SK-N-SH treated with all-trans-retinoic acid at 6 μM for 48 hours (cell line): ENCODE data around the gene MACF1.
A peak's percentile ranks its signal among the peaks of the same experiment; 100 is the strongest.

Experiments
- ATAC-seq: fragments of 200-7000 bp; cut with Tn5 transposase; 3 replicates; pipeline ENCODE4 v1.9.1; 2020; ENCODE audit warnings: mild to moderate bottlenecking, moderate library complexity
- ARNTL ChIP-seq: fragments of 450-650 bp; formaldehyde crosslinking; IDR thresholded peaks from 2 replicates; pipeline ENCODE4 v1.5.0; 2020; ENCODE audit warnings: low read depth, mild to moderate bottlenecking, moderate library complexity, borderline replicate concordance
- BACH2 ChIP-seq: fragments of 250-450 bp; sonication (Bioruptor Pico); IDR thresholded peaks from 2 replicates; pipeline ENCODE4 v1.9.0; 2021; ENCODE audit warnings: mild to moderate bottlenecking, borderline replicate concordance
- CSDC2 ChIP-seq: fragments of 250-450 bp; sonication (Bioruptor Pico); IDR thresholded peaks from 2 replicates; pipeline ENCODE4 v1.5.0; 2020; ENCODE audit warnings: mild to moderate bottlenecking, moderate library complexity
- ESRRG ChIP-seq: fragments of 250-450 bp; sonication (Bioruptor Pico); IDR thresholded peaks from 2 replicates; pipeline ENCODE4 v1.6.1; 2021; ENCODE audit warnings: mild to moderate bottlenecking
- GLIS3 ChIP-seq: fragments of 250-450 bp; sonication (Bioruptor Pico); IDR thresholded peaks from 2 replicates; pipeline ENCODE4 v1.5.0; 2020; ENCODE audit warnings: mild to moderate bottlenecking, moderate library complexity
- OSR1 ChIP-seq: fragments of 250-450 bp; sonication (Bioruptor Pico); IDR thresholded peaks from 2 replicates; pipeline ENCODE4 v1.8.0; 2022; ENCODE audit warnings: moderate library complexity, mild to moderate bottlenecking, inconsistent platforms
- PPARA ChIP-seq: fragments of 250-450 bp; sonication (Bioruptor Pico); IDR thresholded peaks from 2 replicates; pipeline ENCODE4 v1.5.0; 2020; ENCODE audit warnings: mild to moderate bottlenecking, borderline replicate concordance
- RARB ChIP-seq: fragments of 250-450 bp; sonication (Bioruptor Pico); IDR thresholded peaks from 2 replicates; pipeline ENCODE4 v1.8.0; 2021; ENCODE audit warnings: mild to moderate bottlenecking, moderate library complexity
- SNAI2 ChIP-seq: fragments of 250-450 bp; sonication (Bioruptor Pico); IDR thresholded peaks from 2 replicates; pipeline ENCODE4 v1.5.0; 2020; ENCODE audit warnings: mild to moderate bottlenecking, moderate library complexity
- TOX ChIP-seq: fragments of 250-450 bp; sonication (Bioruptor Pico); IDR thresholded peaks from 2 replicates; pipeline ENCODE4 v1.8.0; 2021; ENCODE audit warnings: mild to moderate bottlenecking, moderate library complexity, borderline replicate concordance
- ZC3H10 ChIP-seq: fragments of 250-450 bp; sonication (Bioruptor Pico); IDR thresholded peaks from 2 replicates; pipeline ENCODE4 v1.5.1; 2021; ENCODE audit warnings: mild to moderate bottlenecking, moderate library complexity
- ZFP3 ChIP-seq: fragments of 250-450 bp; sonication (Bioruptor Pico); IDR thresholded peaks from 2 replicates; pipeline ENCODE4 v1.5.0; 2020; ENCODE audit warnings: mild to moderate bottlenecking, moderate library complexity
- ZFP30 ChIP-seq: fragments of 450-650 bp; formaldehyde crosslinking; IDR thresholded peaks from 2 replicates; pipeline ENCODE4 v1.5.0; 2022; ENCODE audit warnings: mild to moderate bottlenecking, moderate library complexity
- ZNF565 ChIP-seq: fragments of 450-650 bp; formaldehyde crosslinking; conservative IDR thresholded peaks from 2 replicates; pipeline ENCODE4 v1.5.0; 2020; ENCODE audit warnings: low read depth, mild to moderate bottlenecking, moderate library complexity
- ZNF70 ChIP-seq: fragments of 450-650 bp; formaldehyde crosslinking; IDR thresholded peaks from 2 replicates; pipeline ENCODE4 v1.5.0; 2020; ENCODE audit warnings: mild to moderate bottlenecking, moderate library complexity
- ZNF8 ChIP-seq: fragments of 450-650 bp; formaldehyde crosslinking; IDR thresholded peaks from 2 replicates; pipeline ENCODE4 v1.5.0; 2020; ENCODE audit warnings: mild to moderate bottlenecking, moderate library complexity
- TF ChIP-seq, protein P1 (sequence below): fragments of 250-450 bp; sonication (Bioruptor Pico); IDR thresholded peaks from 2 replicates; pipeline ENCODE4 v1.5.1; 2021; ENCODE audit warnings: mild to moderate bottlenecking, moderate library complexity
- TF ChIP-seq, protein P2 (sequence below): fragments of 250-450 bp; sonication (Bioruptor Pico); IDR thresholded peaks from 2 replicates; pipeline ENCODE4 v1.8.0; 2021; ENCODE audit warnings: low read depth, mild to moderate bottlenecking, moderate library complexity, borderline replicate concordance
- TF ChIP-seq, protein P3 (sequence below): fragments of 250-450 bp; sonication (Bioruptor Pico); IDR thresholded peaks from 2 replicates; pipeline ENCODE4 v1.5.1; 2020; ENCODE audit warnings: low read depth, mild to moderate bottlenecking, moderate library complexity
- TF ChIP-seq, protein P4 (sequence below): fragments of 250-450 bp; sonication (Bioruptor Pico); IDR thresholded peaks from 2 replicates; pipeline ENCODE4 v1.5.0; 2020; ENCODE audit warnings: mild to moderate bottlenecking, moderate library complexity

The MACF1 gene

DNA sequence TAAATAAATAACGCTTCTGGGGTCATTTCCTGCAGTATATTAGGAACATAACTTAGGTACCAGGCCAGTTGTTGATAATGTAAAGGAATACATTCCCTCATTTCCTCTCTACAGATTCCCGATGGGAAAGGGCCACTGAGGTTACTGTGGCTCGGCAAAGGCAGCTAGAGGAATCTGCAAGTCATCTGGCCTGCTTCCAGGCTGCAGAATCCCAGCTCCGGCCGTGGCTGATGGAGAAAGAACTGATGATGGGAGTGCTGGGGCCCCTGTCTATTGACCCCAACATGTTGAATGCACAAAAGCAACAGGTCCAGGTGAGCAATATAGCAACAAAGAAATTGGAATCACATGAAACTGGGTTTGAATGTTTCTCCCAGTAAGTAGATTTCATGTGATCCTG is 177.3 kb downstream of the MACF1 start (continued):
- TF ChIP-seq ZNF8 (CRISPR knock-in tag) (no peak), ZFP30 (CRISPR knock-in tag) (no peak), PPARA (CRISPR knock-in tag) (no peak), TOX (CRISPR knock-in tag) (no peak)

DNA sequence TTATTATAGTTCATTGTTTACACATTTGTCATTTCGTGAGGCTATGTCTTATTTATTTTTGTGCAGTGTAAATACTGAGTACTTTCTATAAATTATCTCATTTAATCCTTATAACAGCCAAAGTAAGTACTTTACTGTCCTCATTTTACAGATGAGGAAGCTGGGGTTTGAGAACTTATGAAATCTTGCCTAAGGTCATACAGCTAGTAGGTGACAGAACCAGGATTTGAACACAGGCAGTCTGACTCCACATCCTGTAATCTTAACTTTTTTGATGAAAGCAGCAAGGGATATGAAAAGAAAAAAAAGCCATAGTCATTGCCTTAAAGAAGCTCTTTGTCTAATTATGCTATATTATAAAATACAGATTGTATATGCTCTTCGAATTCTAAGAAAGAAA is 179.8 kb downstream of the MACF1 start:
- no peak for ATAC-seq
- TF ChIP-seq ZFP3 (CRISPR knock-in tag) (no peak), OSR1 (no peak), PPARA (CRISPR knock-in tag) (no peak), BACH2 (no peak), ZNF8 (CRISPR knock-in tag) (no peak), ZNF565 (CRISPR knock-in tag) (no peak), ESRRG (CRISPR knock-in tag) (no peak), ZFP30 (CRISPR knock-in tag) (no peak), ZNF70 (CRISPR knock-in tag) (no peak), ZC3H10 (no peak), GLIS3 (no peak)
- TF ChIP-seq, protein P1, sequence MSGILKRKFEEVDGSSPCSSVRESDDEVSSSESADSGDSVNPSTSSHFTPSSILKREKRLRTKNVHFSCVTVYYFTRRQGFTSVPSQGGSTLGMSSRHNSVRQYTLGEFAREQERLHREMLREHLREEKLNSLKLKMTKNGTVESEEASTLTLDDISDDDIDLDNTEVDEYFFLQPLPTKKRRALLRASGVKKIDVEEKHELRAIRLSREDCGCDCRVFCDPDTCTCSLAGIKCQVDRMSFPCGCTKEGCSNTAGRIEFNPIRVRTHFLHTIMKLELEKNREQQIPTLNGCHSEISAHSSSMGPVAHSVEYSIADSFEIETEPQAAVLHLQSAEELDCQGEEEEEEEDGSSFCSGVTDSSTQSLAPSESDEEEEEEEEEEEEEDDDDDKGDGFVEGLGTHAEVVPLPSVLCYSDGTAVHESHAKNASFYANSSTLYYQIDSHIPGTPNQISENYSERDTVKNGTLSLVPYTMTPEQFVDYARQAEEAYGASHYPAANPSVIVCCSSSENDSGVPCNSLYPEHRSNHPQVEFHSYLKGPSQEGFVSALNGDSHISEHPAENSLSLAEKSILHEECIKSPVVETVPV (CRISPR knock-in tag) = no peak
- TF ChIP-seq, protein P2, sequence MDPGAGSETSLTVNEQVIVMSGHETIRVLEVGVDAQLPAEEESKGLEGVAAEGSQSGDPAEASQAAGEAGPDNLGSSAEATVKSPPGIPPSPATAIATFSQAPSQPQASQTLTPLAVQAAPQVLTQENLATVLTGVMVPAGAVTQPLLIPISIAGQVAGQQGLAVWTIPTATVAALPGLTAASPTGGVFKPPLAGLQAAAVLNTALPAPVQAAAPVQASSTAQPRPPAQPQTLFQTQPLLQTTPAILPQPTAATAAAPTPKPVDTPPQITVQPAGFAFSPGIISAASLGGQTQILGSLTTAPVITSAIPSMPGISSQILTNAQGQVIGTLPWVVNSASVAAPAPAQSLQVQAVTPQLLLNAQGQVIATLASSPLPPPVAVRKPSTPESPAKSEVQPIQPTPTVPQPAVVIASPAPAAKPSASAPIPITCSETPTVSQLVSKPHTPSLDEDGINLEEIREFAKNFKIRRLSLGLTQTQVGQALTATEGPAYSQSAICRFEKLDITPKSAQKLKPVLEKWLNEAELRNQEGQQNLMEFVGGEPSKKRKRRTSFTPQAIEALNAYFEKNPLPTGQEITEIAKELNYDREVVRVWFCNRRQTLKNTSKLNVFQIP (CRISPR knock-in tag) = no peak

DNA sequence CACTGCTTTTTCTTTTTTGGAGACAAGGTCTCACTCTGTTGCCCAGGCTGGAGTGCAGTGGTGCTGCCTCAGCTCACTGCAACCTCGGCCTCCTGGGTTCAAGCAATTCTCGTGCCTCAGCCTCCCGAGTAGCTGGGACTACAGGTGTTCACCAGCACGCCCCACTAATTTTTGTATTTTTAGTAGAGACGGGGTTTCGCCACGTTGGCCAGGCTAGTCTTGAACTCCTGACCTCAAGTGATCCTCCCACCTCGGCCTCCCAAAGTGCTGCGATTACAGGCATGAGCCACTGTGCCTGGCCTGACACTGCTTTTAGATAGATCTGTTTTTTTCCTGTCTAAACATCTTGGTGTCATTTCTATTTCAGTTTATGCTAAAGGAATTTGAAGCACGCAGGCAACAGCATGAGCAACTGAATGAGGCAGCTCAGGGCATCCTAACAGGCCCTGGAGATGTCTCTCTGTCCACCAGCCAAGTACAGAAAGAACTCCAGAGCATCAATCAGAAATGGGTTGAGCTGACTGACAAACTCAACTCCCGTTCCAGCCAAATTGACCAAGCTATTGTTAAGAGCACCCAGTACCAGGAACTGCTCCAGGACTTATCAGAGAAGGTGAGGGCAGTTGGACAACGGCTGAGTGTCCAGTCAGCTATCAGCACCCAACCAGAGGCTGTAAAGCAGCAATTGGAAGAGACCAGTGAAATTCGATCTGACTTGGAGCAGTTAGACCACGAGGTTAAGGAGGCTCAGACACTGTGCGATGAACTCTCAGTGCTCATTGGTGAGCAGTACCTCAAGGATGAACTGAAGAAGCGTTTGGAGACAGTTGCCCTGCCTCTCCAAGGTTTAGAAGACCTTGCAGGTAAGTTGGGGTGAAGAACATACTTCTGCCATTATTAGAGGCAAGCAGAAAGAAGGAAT is 180.8 kb downstream of the MACF1 start:
- ATAC-seq = no peak
- TF ChIP-seq GLIS3 (no peak), ZNF565 (CRISPR knock-in tag) (no peak), ZFP3 (CRISPR knock-in tag) (no peak)
- TF ChIP-seq, protein P3, sequence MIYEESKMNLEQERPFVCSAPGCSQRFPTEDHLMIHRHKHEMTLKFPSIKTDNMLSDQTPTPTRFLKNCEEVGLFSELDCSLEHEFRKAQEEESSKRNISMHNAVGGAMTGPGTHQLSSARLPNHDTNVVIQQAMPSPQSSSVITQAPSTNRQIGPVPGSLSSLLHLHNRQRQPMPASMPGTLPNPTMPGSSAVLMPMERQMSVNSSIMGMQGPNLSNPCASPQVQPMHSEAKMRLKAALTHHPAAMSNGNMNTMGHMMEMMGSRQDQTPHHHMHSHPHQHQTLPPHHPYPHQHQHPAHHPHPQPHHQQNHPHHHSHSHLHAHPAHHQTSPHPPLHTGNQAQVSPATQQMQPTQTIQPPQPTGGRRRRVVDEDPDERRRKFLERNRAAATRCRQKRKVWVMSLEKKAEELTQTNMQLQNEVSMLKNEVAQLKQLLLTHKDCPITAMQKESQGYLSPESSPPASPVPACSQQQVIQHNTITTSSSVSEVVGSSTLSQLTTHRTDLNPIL (CRISPR knock-in tag) = no peak
- TF ChIP-seq, all 23 proteins: peak for 0

DNA sequence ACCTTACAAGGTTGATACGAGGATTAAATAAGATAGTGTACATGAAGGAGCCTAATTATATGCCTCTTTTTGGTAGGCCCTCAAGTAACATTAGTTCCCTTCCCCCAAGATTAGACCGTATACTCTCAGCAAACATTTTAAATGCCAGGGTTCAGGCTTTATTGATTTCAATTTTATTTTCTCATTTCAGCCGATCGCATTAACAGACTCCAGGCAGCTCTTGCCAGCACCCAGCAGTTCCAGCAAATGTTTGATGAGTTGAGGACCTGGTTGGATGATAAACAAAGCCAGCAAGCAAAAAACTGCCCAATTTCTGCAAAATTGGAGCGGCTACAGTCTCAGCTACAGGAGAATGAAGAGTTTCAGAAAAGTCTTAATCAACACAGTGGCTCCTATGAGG is 182.5 kb downstream of the MACF1 start:
- no peak for ATAC-seq
- no peak for TF ChIP-seq OSR1
- TF ChIP-seq, all 23 proteins: peak for 0

DNA sequence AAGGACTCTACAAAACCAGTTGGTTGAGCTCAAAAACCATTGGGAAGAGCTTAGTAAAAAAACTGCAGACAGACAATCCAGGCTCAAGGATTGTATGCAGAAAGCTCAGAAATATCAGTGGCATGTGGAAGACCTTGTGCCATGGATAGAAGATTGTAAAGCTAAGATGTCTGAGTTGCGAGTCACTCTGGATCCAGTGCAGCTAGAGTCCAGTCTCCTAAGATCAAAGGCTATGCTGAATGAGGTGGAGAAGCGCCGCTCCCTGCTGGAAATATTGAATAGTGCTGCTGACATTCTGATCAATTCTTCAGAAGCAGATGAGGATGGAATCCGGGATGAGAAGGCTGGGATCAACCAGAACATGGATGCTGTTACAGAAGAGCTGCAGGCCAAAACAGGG is 183.0 kb downstream of the MACF1 start:
- peak; percentile 92 for ATAC-seq
- TF ChIP-seq, protein P2 (CRISPR knock-in tag) = no peak
- TF ChIP-seq ZNF8 (CRISPR knock-in tag) (no peak), ZNF565 (CRISPR knock-in tag) (no peak), GLIS3 (no peak), OSR1 (no peak), SNAI2 (no peak), ARNTL (CRISPR knock-in tag) (no peak), RARB (CRISPR knock-in tag) (no peak), BACH2 (no peak), ZC3H10 (no peak), ZFP3 (CRISPR knock-in tag) (no peak), CSDC2 (CRISPR knock-in tag) (no peak), ZFP30 (CRISPR knock-in tag) (no peak), ESRRG (CRISPR knock-in tag) (no peak)
- TF ChIP-seq, protein P4, sequence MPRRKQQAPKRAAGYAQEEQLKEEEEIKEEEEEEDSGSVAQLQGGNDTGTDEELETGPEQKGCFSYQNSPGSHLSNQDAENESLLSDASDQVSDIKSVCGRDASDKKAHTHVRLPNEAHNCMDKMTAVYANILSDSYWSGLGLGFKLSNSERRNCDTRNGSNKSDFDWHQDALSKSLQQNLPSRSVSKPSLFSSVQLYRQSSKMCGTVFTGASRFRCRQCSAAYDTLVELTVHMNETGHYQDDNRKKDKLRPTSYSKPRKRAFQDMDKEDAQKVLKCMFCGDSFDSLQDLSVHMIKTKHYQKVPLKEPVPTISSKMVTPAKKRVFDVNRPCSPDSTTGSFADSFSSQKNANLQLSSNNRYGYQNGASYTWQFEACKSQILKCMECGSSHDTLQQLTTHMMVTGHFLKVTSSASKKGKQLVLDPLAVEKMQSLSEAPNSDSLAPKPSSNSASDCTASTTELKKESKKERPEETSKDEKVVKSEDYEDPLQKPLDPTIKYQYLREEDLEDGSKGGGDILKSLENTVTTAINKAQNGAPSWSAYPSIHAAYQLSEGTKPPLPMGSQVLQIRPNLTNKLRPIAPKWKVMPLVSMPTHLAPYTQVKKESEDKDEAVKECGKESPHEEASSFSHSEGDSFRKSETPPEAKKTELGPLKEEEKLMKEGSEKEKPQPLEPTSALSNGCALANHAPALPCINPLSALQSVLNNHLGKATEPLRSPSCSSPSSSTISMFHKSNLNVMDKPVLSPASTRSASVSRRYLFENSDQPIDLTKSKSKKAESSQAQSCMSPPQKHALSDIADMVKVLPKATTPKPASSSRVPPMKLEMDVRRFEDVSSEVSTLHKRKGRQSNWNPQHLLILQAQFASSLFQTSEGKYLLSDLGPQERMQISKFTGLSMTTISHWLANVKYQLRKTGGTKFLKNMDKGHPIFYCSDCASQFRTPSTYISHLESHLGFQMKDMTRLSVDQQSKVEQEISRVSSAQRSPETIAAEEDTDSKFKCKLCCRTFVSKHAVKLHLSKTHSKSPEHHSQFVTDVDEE (CRISPR knock-in tag) = no peak
- TF ChIP-seq, protein P1 (CRISPR knock-in tag) = no peak
- TF ChIP-seq, protein P3 (CRISPR knock-in tag) = no peak
